Adrenal gland (tissue), 12 donors: ENCODE measurements around the gene MAPRE3. TPM values are rescaled to one million over a fixed set of nuclear protein-coding genes. Genes with fewer than 3 reads are reported as not detected.

Experiments
- DNase-seq, 7 donors: peaks; one replicate each; pipeline ENCODE4 v3.0.0-alpha.2; 2019 to 2020
- H3K27ac ChIP-seq, 5 donors: fragments of 200-600 bp; sonication (generic) in 4 of 5; 1 replicate in 3 of 5; 2 replicates in 2 of 5; pipeline versions ENCODE4 v1.5.1 to v1.8.0; 2016 to 2020; ENCODE audit warnings: mild to moderate bottlenecking in 1 of 5
- H3K27me3 ChIP-seq: fragments of 200-600 bp; 2 replicates; pipeline ENCODE4 v1.8.0; 2021
- H3K36me3 ChIP-seq, 2 donors: fragments of 200-600 bp; replicated peaks in 1 of 2; 1 replicate in 1 of 2; 2 replicates in 1 of 2; pipeline versions ENCODE4 v1.5.1 to v1.8.0; 2018 to 2022
- H3K4me1 ChIP-seq, 2 donors: fragments of 200-600 bp; replicated peaks in 1 of 2; 1 replicate in 1 of 2; 2 replicates in 1 of 2; pipeline versions ENCODE4 v1.5.1 to v1.8.0; 2018 to 2021
- H3K4me3 ChIP-seq, 4 donors: fragments of 200-600 bp; sonication (generic) in 3 of 4; one replicate each; pipeline ENCODE4 v1.5.1; 2016 to 2018
- H3K9me3 ChIP-seq, 3 donors: fragments of 200-600 bp; sonication (generic) in 1 of 3; replicated peaks in 1 of 3; 1 replicate in 2 of 3; 2 replicates in 1 of 3; pipeline versions ENCODE4 v1.5.1 to v1.8.0; 2016 to 2021
- POLR2A ChIP-seq, 2 donors: fragments of 450-650 bp; IDR thresholded peaks; one replicate each; pipeline ENCODE4 v1.6.1; 2017; ENCODE audit warnings: antibody characterized with exemption in 2 of 2, mild to moderate bottlenecking in 2 of 2, moderate library complexity in 1 of 2
- WGBS, 4 donors: extraction: QIAGEN DNeasy Blood & Tissue Kit in 2 of 4; methylation state at CpG; one replicate each; pipeline versions ENCODE4 v1.1.5 to v1.1.7; 2013 to 2017; 5-methylcytosine and 5-hydroxymethylcytosine counted together
- intact Hi-C, 2 donors: fragments of 100-400 bp; cut with DNase I; formaldehyde crosslinking; loops; one replicate each; pipeline versions ENCODE4 v1.14.1 to v1.15.0; 2022 to 2023
- polyA plus RNA-seq, 3 donors: library from polyadenylated mRNA; stranded (reverse); fragments of 200-250 nt in 2 of 3; fragments of 350-450 nt in 1 of 3; fragmentation: Illumina TruSeq in 1 of 3; extraction: RNeasy Lipid Tissue Mini Kit (QIAGEN cat#74804) in 1 of 3; gene quantifications; one replicate each; pipeline ENCODE4 v1.2.3, GENCODE V29; 2013 to 2014
- total RNA-seq, 9 donors: library from RNA; depleted of rRNA in 4 of 9; stranded (reverse); fragments of >200 nt in 4 of 9; fragments of 120-200 nt in 1 of 9; fragmentation: NEBNext Ultra II Directional in 1 of 9; extraction: Animal tissue kit (Norgen Biotek cat#: 25700) in 1 of 9; gene quantifications; one replicate each; pipeline versions ENCODE4 v1.1.0 to v1.2.4, GENCODE V29; 2013 to 2023
- TF ChIP-seq, protein P1 (sequence below), 6 experiments: fragments of 450-650 bp in 4 of 6; fragments of 200-600 bp in 2 of 6; sonication (generic) in 1 of 6; IDR thresholded peaks; 1 replicate in 5 of 6; 2 replicates in 1 of 6; pipeline versions ENCODE4 v1.5.1 to v1.8.0; 2016 to 2021; ENCODE audit warnings: antibody characterized with exemption in 6 of 6, mild to moderate bottlenecking in 2 of 6, moderate library complexity in 1 of 6
- donor health status: healthy with polysubstance abuse.
- donor health status: Bipolar disorder and iron deficiency.
- donor health status: DM: yes; HTN: yes; CAD: no.
- donor health status: DM: no; HTN: no; CAD: no.
- donor health status: DM: no; HTN: no; CAD: no.
- donor health status: DM: yes; HTN: yes; CAD: no.

Gene MAPRE3
- total and polyA plus RNA-seq, 12 donors: 11.0 to 73.0 (median 19.3) TPM

GRCh38 chr2:27059141-27059820, 88.8 kb downstream of the MAPRE3 start:
- intact Hi-C loops: no loop called here
- DNase-seq: peak in 6 of 7 donors; percentile 77 to 90 (median 84)
- H3K4me3 ChIP-seq: no peak overlapping the region
- no peaks in the 10 kb centered on the region for H3K9me3 ChIP-seq
- H3K27me3 ChIP-seq: no peaks in the 10 kb centered on the region
- peaks cover 19 to 26% of the 10 kb centered on the region in 2 donors for H3K4me1 ChIP-seq
- WGBS, 4 donors: 31 to 48% (median 39%) methylated on average over 11 to 15 of the region's 15 CpGs
- H3K36me3 ChIP-seq: peaks cover 0 to 41% of the 10 kb centered on the region in 2 donors
- H3K27ac ChIP-seq: peak overlapping the region in 4 of 5 donors; percentile 59 to 79 (median 67)
- TF ChIP-seq, protein P1, sequence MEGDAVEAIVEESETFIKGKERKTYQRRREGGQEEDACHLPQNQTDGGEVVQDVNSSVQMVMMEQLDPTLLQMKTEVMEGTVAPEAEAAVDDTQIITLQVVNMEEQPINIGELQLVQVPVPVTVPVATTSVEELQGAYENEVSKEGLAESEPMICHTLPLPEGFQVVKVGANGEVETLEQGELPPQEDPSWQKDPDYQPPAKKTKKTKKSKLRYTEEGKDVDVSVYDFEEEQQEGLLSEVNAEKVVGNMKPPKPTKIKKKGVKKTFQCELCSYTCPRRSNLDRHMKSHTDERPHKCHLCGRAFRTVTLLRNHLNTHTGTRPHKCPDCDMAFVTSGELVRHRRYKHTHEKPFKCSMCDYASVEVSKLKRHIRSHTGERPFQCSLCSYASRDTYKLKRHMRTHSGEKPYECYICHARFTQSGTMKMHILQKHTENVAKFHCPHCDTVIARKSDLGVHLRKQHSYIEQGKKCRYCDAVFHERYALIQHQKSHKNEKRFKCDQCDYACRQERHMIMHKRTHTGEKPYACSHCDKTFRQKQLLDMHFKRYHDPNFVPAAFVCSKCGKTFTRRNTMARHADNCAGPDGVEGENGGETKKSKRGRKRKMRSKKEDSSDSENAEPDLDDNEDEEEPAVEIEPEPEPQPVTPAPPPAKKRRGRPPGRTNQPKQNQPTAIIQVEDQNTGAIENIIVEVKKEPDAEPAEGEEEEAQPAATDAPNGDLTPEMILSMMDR (IDR thresholded peaks at IDR 0.05): peak in 2 of 6 experiments; percentile 18 to 30
- TF ChIP-seq POLR2A (IDR thresholded peaks at IDR 0.05): no peak

- 90 to 96% (median 93%) methylated on average over 3 of the region's 3 CpGs for WGBS, 4 donors
- intact Hi-C loops: no loop called here
- H3K4me3 ChIP-seq: no peak overlapping the region
- DNase-seq: no peak
- no peaks in the 10 kb centered on the region for H3K27me3 ChIP-seq
- peaks cover 0 to 38% of the 10 kb centered on the region in 2 donors for H3K36me3 ChIP-seq
- H3K9me3 ChIP-seq: no peaks in the 10 kb centered on the region
- peak overlapping the region in 3 of 5 donors; percentile 59 to 79 (median 61) for H3K27ac ChIP-seq
- no peak for TF ChIP-seq POLR2A (IDR thresholded peaks at IDR 0.05)
- TF ChIP-seq, protein P1 (IDR thresholded peaks at IDR 0.05): no peak
- peaks cover 19 to 28% of the 10 kb centered on the region in 2 donors for H3K4me1 ChIP-seq
Observed at GRCh38 chr2:27060323-27060722, 89.9 kb downstream of the MAPRE3 start.

- H3K4me1 ChIP-seq: peaks cover 20 to 24% of the 10 kb centered on the region in 2 donors
- no peaks in the 10 kb centered on the region for H3K9me3 ChIP-seq
- no peak for TF ChIP-seq POLR2A (IDR thresholded peaks at IDR 0.05)
- TF ChIP-seq, protein P1 (IDR thresholded peaks at IDR 0.05): no peak
- H3K4me3 ChIP-seq: no peak overlapping the region
- H3K36me3 ChIP-seq: peaks cover 0 to 37% of the 10 kb centered on the region in 2 donors
- peak in 1 of 7 donors; percentile 8 for DNase-seq
- no peaks in the 10 kb centered on the region for H3K27me3 ChIP-seq
- no peak overlapping the region for H3K27ac ChIP-seq
- WGBS, 4 donors: 81 to 89% (median 83%) methylated on average over 3 of the region's 3 CpGs
- intact Hi-C loops: no loop called here
Observed at GRCh38 chr2:27065128-27065527, 94.7 kb downstream of the MAPRE3 start.

DNA sequence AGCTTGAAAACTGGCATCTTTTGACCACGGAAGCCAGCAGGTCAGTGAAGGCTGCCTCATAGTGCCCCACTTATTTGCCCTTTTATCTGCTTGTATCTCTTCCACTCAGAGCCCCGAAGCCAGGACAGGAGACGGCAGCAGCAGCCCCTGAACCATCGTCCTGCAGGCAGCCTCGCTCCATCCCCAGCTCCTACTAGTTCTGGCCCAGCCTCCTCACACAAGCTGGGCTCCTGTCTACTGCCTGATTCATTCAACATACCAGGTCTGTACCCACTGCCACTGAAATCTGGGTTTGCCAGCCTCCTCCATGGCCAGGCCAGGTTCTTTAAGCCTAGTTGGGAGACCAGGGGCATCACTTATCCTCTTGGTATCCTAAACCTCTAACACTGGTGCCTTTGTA, 96.9 kb downstream of the MAPRE3 start:
- H3K36me3 ChIP-seq: peaks cover 0 to 40% of the 10 kb centered on the region in 2 donors
- peaks cover 25 to 36% of the 10 kb centered on the region in 2 donors for H3K4me1 ChIP-seq
- H3K9me3 ChIP-seq: no peaks in the 10 kb centered on the region
- TF ChIP-seq, protein P1 (IDR thresholded peaks at IDR 0.05): no peak
- TF ChIP-seq POLR2A (IDR thresholded peaks at IDR 0.05): no peak
- H3K27ac ChIP-seq: no peak overlapping the region
- H3K4me3 ChIP-seq: no peak overlapping the region
- WGBS, 4 donors: 92 to 99% (median 94%) methylated on average over 5 of the region's 5 CpGs
- DNase-seq: peak in 1 of 7 donors; percentile 10
- intact Hi-C loops: no loop called here
- no peaks in the 10 kb centered on the region for H3K27me3 ChIP-seq
